Gastrocnemius medialis (tissue), 4 donors: ENCODE data around the gene IKBIP. TPM values are rescaled to one million over a fixed set of nuclear protein-coding genes. Genes with fewer than 3 reads are reported as not detected.
A peak's percentile ranks its signal among the peaks of the same experiment; 100 is the strongest.
"Not testable (repeated sequence)": the region's sequence is repeated elsewhere in the genome, so short reads cannot be mapped to it uniquely, and the experiment has no call there.

Experiments used
- ATAC-seq, 2 donors: fragments of 150-250 bp; one replicate each; pipeline ENCODE4 v1.9.1; 2016
- DNase-seq, 2 donors: peaks; one replicate each; pipeline ENCODE4 v3.0.0-alpha.2; 2019
- H3K27ac ChIP-seq, 4 donors: fragments of 200-600 bp; sonication (generic); 1 replicate in 1 of 4; 2 replicates in 3 of 4; pipeline ENCODE4 v1.5.1; 2016 to 2018; ENCODE audit warnings: mild to moderate bottlenecking in 2 of 4, moderate library complexity in 1 of 4
- H3K27me3 ChIP-seq, 3 donors: fragments of 200-600 bp; sonication (generic) in 2 of 3; 1 replicate in 1 of 3; 2 replicates in 2 of 3; pipeline versions ENCODE4 v1.5.1 to v1.6.0; 2016 to 2019; ENCODE audit warnings: mild to moderate bottlenecking in 1 of 3, moderate library complexity in 1 of 3
- H3K36me3 ChIP-seq, 2 donors: fragments of 200-600 bp; sonication (generic) in 1 of 2; one replicate each; pipeline ENCODE4 v1.5.1; 2017 to 2018
- H3K4me1 ChIP-seq, 2 donors: fragments of 200-600 bp; sonication (generic) in 1 of 2; one replicate each; pipeline ENCODE4 v1.5.1; 2016 to 2017; ENCODE audit warnings: mild to moderate bottlenecking in 2 of 2
- H3K4me3 ChIP-seq, 4 donors: fragments of 200-600 bp; sonication (generic) in 3 of 4; 1 replicate in 1 of 4; 2 replicates in 3 of 4; pipeline ENCODE4 v1.5.1; 2016 to 2019; ENCODE audit warnings: mild to moderate bottlenecking in 2 of 4
- H3K9me3 ChIP-seq, 3 donors: fragments of 200-600 bp; sonication (generic) in 2 of 3; 1 replicate in 1 of 3; 2 replicates in 2 of 3; pipeline ENCODE4 v1.5.1; 2016 to 2019
- POLR2A ChIP-seq, 2 donors: fragments of 450-650 bp; IDR thresholded peaks; one replicate each; pipeline ENCODE4 v1.6.1; 2017; ENCODE audit warnings: antibody characterized with exemption in 2 of 2, mild to moderate bottlenecking in 2 of 2, moderate library complexity in 2 of 2
- in situ Hi-C, 4 donors: fragments of 200-750 bp; cut with MboI; loops; one replicate each; pipeline versions ENCODE4 v1.15.0 to v1.8.0; 2017; ENCODE audit warnings: low sequenced_read_pairs in 4 of 4
- intact Hi-C: fragments of 100-400 bp; cut with DNase I; formaldehyde crosslinking; loops from one replicate; pipeline ENCODE4 v1.15.1; 2023; ENCODE audit warnings: low total_unique reads
- total RNA-seq, 4 donors: library from RNA; depleted of rRNA; stranded (reverse); fragments of >200 nt; gene quantifications; one replicate each; pipeline versions ENCODE4 v1.1.0 to v1.2.3, GENCODE V29; 2016
- TF ChIP-seq, protein P1 (sequence below), 5 experiments: fragments of 450-650 bp in 3 of 5; fragments of 200-600 bp in 2 of 5; sonication (generic) in 2 of 5; IDR thresholded peaks in 4 of 5; conservative IDR thresholded peaks in 1 of 5; 1 replicate in 4 of 5; 2 replicates in 1 of 5; pipeline ENCODE4 v1.5.1; 2016 to 2019; ENCODE audit warnings: antibody characterized with exemption in 5 of 5, mild to moderate bottlenecking in 3 of 5, moderate library complexity in 3 of 5

IKBIP gene
- total RNA-seq, 4 donors from 2014 or later = 0.78 to 3.7 (median 2.9) TPM

- in situ Hi-C loops (loop anchor here in 1 of 4 donors (5.0 kb wide), 1 partner anchor 42 kb away; no protein-coding TSS in a partner anchor), intact Hi-C loops (loop anchor here (2.0 kb wide), 1 partner anchor 142 kb away; no protein-coding TSS in a partner anchor)
- Histone ChIP-seq H3K9me3 (no peaks in the 10 kb centered on the region), H3K4me3 (peak overlapping the region; percentile 87 to 96 (median 90)), H3K27ac (peak overlapping the region; percentile 85 to 90 (median 88)), H3K4me1 (peaks cover 20 to 24% of the 10 kb centered on the region in 2 donors), H3K36me3 (peaks cover 0 to 11% of the 10 kb centered on the region in 2 donors), H3K27me3 (no peaks in the 10 kb centered on the region)
- TF ChIP-seq, protein P1, sequence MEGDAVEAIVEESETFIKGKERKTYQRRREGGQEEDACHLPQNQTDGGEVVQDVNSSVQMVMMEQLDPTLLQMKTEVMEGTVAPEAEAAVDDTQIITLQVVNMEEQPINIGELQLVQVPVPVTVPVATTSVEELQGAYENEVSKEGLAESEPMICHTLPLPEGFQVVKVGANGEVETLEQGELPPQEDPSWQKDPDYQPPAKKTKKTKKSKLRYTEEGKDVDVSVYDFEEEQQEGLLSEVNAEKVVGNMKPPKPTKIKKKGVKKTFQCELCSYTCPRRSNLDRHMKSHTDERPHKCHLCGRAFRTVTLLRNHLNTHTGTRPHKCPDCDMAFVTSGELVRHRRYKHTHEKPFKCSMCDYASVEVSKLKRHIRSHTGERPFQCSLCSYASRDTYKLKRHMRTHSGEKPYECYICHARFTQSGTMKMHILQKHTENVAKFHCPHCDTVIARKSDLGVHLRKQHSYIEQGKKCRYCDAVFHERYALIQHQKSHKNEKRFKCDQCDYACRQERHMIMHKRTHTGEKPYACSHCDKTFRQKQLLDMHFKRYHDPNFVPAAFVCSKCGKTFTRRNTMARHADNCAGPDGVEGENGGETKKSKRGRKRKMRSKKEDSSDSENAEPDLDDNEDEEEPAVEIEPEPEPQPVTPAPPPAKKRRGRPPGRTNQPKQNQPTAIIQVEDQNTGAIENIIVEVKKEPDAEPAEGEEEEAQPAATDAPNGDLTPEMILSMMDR (IDR thresholded peaks at IDR 0.05 in 4 of 5, conservative IDR thresholded peaks at IDR 0.05 in 1 of 5) = peak in 3 of 5 experiments; percentile 6 to 29 (median 7)
- no peak for TF ChIP-seq POLR2A (IDR thresholded peaks at IDR 0.05)
- ATAC-seq (peak in 1 of 2 donors; percentile 9), DNase-seq (no peak)
These were observed 216 bp downstream of the IKBIP start for GRCh38 chr12:98644433-98644711.

DNA sequence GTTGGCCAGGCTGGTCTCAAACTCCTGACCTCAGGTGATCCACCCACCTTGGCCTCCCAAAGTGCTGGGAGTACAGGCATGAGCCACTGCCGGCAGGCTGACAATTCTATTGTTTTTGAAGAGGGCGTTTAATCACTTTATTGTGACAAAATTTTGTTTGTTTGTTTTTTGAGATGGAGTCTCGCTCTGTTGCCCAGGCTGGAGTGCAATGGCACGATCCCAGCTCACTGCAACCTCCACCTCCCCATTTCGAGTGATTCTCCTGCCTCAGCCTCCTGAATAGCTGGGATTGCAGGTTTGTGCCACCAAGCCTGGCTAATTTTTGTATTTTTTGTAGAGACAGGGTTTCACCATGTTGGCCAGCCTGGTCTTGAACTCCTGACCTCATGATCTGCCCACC lies 1.8 kb downstream of the IKBIP start:
- not testable (repeated sequence) for H3K4me3 ChIP-seq

GRCh38 chr12:98639491-98639890 lies 5.1 kb downstream of the IKBIP start:
- Histone ChIP-seq H3K27me3 (no peaks in the 10 kb centered on the region), H3K9me3 (no peaks in the 10 kb centered on the region), H3K27ac (no peak overlapping the region), H3K36me3 (no peaks in the 10 kb centered on the region), H3K4me3 (no peak overlapping the region), H3K4me1 (peaks cover 0 to 6% of the 10 kb centered on the region in 2 donors)
- ATAC-seq (no peak), DNase-seq (no peak)
- in situ Hi-C loops = no loop called here
- TF ChIP-seq, protein P1 (IDR thresholded peaks at IDR 0.05 in 4 of 5, conservative IDR thresholded peaks at IDR 0.05 in 1 of 5) = no peak
- TF ChIP-seq POLR2A (IDR thresholded peaks at IDR 0.05) = no peak
- intact Hi-C loops = no loop called here

More for the DNA sequence above, 1.8 kb downstream of the IKBIP start:
- H3K36me3 ChIP-seq, H3K27me3 ChIP-seq, ATAC-seq, H3K27ac ChIP-seq, H3K9me3 ChIP-seq, DNase-seq, intact Hi-C loops: not testable (repeated sequence)
- in situ Hi-C loops = loop anchor here in 1 of 4 donors (5.0 kb wide), 1 partner anchor 40 kb away; no protein-coding TSS in a partner anchor
- peaks cover 17 to 24% of the 10 kb centered on the region in 2 donors for H3K4me1 ChIP-seq

DNA sequence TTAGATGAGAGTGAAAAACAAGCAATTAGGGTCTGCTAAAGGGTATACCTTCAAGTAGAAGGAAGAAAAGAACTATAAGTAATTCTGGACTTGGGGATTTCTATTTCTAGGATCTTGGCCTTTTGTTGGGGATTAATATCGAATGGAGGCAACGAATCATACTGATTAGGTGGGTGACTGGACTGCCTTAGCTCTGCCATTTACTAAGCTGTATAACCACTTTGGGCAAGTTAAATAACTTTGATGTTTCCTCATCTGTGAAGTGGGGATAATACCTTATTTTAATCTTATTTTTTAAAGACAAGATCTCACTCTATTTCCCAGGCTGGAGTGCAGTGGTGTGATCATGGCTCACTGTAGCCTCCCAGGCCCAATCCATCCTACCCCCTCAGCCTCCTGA lies 6.6 kb downstream of the IKBIP start:
- in situ Hi-C loops = no loop called here

DNA sequence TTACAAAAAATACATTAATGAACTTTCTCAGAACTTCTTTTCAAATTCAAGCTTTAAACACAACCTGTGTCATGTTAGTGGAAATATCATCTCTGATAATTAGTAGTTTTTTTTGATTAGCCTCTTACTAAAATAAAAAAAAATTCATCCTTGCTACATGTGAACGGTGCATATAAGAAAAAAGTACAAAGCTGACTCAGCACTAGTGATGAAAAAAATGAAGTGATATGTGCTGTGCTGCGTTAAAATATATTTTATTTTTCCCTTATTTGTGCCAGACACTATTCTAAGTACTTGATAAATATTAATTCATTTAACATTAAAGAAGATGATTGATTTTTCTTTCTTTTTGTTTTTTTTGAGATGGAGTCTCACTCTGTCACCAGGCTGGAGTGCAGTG lies 7.5 kb downstream of the IKBIP start:
- Histone ChIP-seq H3K9me3 (no peaks in the 10 kb centered on the region), H3K4me1 (no peaks in the 10 kb centered on the region), H3K36me3 (no peaks in the 10 kb centered on the region), H3K27me3 (no peaks in the 10 kb centered on the region), H3K4me3 (no peak overlapping the region), H3K27ac (no peak overlapping the region)
- intact Hi-C loops (no loop called here), in situ Hi-C loops (no loop called here)
- TF ChIP-seq, protein P1 (IDR thresholded peaks at IDR 0.05 in 4 of 5, conservative IDR thresholded peaks at IDR 0.05 in 1 of 5) = no peak
- no peak for TF ChIP-seq POLR2A (IDR thresholded peaks at IDR 0.05)
- no peak for DNase-seq
- ATAC-seq = no peak

More for the DNA sequence above, 6.6 kb downstream of the IKBIP start:
- DNase-seq = no peak
- H3K36me3 ChIP-seq = no peaks in the 10 kb centered on the region
- no peak overlapping the region for H3K4me3 ChIP-seq
- no peak for ATAC-seq
- TF ChIP-seq, protein P1 (IDR thresholded peaks at IDR 0.05 in 4 of 5, conservative IDR thresholded peaks at IDR 0.05 in 1 of 5) = no peak
- TF ChIP-seq POLR2A (IDR thresholded peaks at IDR 0.05) = no peak
- H3K4me1 ChIP-seq = no peaks in the 10 kb centered on the region
- intact Hi-C loops = no loop called here
- no peaks in the 10 kb centered on the region for H3K27me3 ChIP-seq
- no peak overlapping the region for H3K27ac ChIP-seq
- H3K9me3 ChIP-seq = no peaks in the 10 kb centered on the region
